ENCODE measurements around the gene PTPN7.

DNA sequence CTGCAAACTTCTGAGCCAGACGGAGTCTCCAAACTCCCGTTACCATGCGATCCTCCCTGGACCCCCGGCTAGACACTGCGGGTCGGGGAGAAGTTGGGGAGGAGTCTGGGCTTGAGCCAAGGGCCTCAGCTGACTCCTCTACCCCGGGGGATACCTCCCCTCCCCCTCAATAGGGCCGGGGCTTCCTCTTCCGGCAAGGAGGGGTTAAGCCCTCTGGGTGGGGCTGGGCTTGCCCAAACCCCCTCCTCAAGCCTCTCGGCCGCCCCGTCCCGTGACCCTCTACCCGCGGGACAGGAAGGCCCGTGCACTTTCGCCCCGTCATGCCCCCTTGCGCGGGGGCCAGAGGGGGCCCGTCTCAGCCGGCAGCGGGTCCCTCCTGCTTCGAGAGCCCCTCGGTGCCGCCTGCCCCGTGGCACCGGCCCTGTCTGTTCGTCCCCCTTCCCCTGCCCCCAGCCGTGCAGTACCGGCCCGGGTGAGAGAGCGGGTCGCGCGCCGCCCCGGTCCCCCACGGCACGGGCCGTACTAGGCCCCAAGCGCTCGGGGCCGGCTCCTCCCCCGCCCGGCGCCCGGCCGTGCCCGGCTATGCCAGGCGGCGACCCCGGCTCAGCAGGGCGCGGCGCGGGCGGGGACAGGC, 16.5 kb downstream of the PTPN7 start:
- peak; percentile 22 for TF ChIP-seq POLR2AphosphoS5 (IDR thresholded peaks at IDR 0.05; ENCODE audit: insufficient read depth, low read depth, low read length)
- TF ChIP-seq POLR2A (IDR thresholded peaks at IDR 0.05; ENCODE audit: low read depth, low read length) = no peak
- TF ChIP-seq, protein P1, sequence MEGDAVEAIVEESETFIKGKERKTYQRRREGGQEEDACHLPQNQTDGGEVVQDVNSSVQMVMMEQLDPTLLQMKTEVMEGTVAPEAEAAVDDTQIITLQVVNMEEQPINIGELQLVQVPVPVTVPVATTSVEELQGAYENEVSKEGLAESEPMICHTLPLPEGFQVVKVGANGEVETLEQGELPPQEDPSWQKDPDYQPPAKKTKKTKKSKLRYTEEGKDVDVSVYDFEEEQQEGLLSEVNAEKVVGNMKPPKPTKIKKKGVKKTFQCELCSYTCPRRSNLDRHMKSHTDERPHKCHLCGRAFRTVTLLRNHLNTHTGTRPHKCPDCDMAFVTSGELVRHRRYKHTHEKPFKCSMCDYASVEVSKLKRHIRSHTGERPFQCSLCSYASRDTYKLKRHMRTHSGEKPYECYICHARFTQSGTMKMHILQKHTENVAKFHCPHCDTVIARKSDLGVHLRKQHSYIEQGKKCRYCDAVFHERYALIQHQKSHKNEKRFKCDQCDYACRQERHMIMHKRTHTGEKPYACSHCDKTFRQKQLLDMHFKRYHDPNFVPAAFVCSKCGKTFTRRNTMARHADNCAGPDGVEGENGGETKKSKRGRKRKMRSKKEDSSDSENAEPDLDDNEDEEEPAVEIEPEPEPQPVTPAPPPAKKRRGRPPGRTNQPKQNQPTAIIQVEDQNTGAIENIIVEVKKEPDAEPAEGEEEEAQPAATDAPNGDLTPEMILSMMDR (IDR thresholded peaks at IDR 0.05; ENCODE audit: extremely low read depth in 1 of 2, insufficient read depth in 1 of 2, low read depth in 1 of 2, low read length in 2 of 2) = no peak
- TF ChIP-seq, protein P2, sequence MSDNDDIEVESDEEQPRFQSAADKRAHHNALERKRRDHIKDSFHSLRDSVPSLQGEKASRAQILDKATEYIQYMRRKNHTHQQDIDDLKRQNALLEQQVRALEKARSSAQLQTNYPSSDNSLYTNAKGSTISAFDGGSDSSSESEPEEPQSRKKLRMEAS (IDR thresholded peaks at IDR 0.05; ENCODE audit: insufficient read depth, insufficient read length) = no peak
- no peak for TF ChIP-seq JUN (IDR thresholded peaks at IDR 0.05; ENCODE audit: borderline replicate concordance, insufficient read depth, insufficient read length, low read depth)
- TF ChIP-seq EZH2 (IDR thresholded peaks at IDR 0.05; ENCODE audit: borderline replicate concordance, low read depth, low read length, severe bottlenecking) = no peak
- TF ChIP-seq GATA2 (IDR thresholded peaks at IDR 0.05; ENCODE audit: insufficient read depth, insufficient read length, low read depth, low read length) = no peak
- TF ChIP-seq FOS (IDR thresholded peaks at IDR 0.05; ENCODE audit: borderline replicate concordance, insufficient read depth, low read length) = no peak
- no peak for TF ChIP-seq MYC (IDR thresholded peaks at IDR 0.05; ENCODE audit: low read depth, low read length)

All from endothelial cell of umbilical vein (primary cell).